22Rv1 (cell line): Measurements from ENCODE around the gene PILRB.

Experiments
- CTCF ChIP-seq: fragments of 450-650 bp; IDR thresholded peaks from 2 replicates; pipeline ENCODE4 v1.5.1; 2017; ENCODE audit warnings: mild to moderate bottlenecking
- ZFX ChIP-seq: fragments of 450-650 bp; IDR thresholded peaks from 2 replicates; pipeline ENCODE4 v1.6.1; 2017; ENCODE audit warnings: antibody characterized with exemption, borderline replicate concordance

- TF ChIP-seq ZFX (no peak), CTCF (no peak)
These were observed 9.3 kb downstream of the PILRB start for GRCh38 chr7:100367251-100367620.
